Heart right ventricle (tissue), 16 donors: ENCODE data around the gene MYT1. TPM values are rescaled to one million over a fixed set of nuclear protein-coding genes. Genes with fewer than 3 reads are reported as not detected.

Source experiments
- ATAC-seq, 8 donors: fragments of 200-7000 bp; cut with Tn5 transposase; one replicate each; pipeline ENCODE4 v1.9.1; 2020; ENCODE audit warnings: mild to moderate bottlenecking in 8 of 8, moderate library complexity in 8 of 8, moderate number of reproducible peaks in 1 of 8
- DNase-seq, 2 donors: peaks; one replicate each; pipeline ENCODE4 v3.0.0-alpha.2; 2020
- H3K27ac ChIP-seq, 10 donors: fragments of 200-600 bp; sonication (generic) in 2 of 10; one replicate each; pipeline versions ENCODE4 v1.5.0 to v1.8.0; 2020 to 2022; ENCODE audit warnings: mild to moderate bottlenecking in 3 of 10
- H3K27me3 ChIP-seq, 7 donors: fragments of 200-600 bp; one replicate each; pipeline ENCODE4 v1.8.0; 2021 to 2022; ENCODE audit warnings: mild to moderate bottlenecking in 2 of 7
- H3K36me3 ChIP-seq, 9 donors: fragments of 200-600 bp; sonication (generic) in 1 of 9; one replicate each; pipeline versions ENCODE4 v1.5.0 to v1.8.0; 2020 to 2022; ENCODE audit warnings: mild to moderate bottlenecking in 2 of 9
- H3K4me1 ChIP-seq, 9 donors: fragments of 200-600 bp; sonication (generic) in 1 of 9; one replicate each; pipeline versions ENCODE4 v1.5.0 to v1.8.0; 2020 to 2022; ENCODE audit warnings: mild to moderate bottlenecking in 4 of 9
- H3K4me3 ChIP-seq, 10 donors: fragments of 200-600 bp; sonication (generic) in 2 of 10; one replicate each; pipeline versions ENCODE4 v1.5.0 to v1.8.0; 2020 to 2022; ENCODE audit warnings: mild to moderate bottlenecking in 7 of 10, moderate library complexity in 2 of 10
- H3K9me3 ChIP-seq, 11 donors: fragments of 200-600 bp in 10 of 11; sonication (generic) in 2 of 11; one replicate each; pipeline versions ENCODE4 v1.5.0 to v1.8.0; 2013 to 2022; ENCODE audit warnings: mild to moderate bottlenecking in 2 of 11, control low read depth in 1 of 11, moderate library complexity in 1 of 11
- CTCF ChIP-seq, 9 donors: fragments of 200-600 bp; sonication (generic) in 2 of 9; IDR thresholded peaks; one replicate each; pipeline versions ENCODE4 v1.5.0 to v1.8.0; 2021 to 2022; ENCODE audit warnings: antibody characterized with exemption in 9 of 9, mild to moderate bottlenecking in 5 of 9, moderate library complexity in 1 of 9
- WGBS, 2 donors: extraction: QIAGEN DNeasy Blood & Tissue Kit; methylation state at CpG; one replicate each; pipeline ENCODE4 v1.1.7; 2013; ENCODE audit warnings: inconsistent platforms in 1 of 2; 5-methylcytosine and 5-hydroxymethylcytosine counted together
- intact Hi-C, 10 donors: fragments of 100-400 bp; cut with DNase I; formaldehyde crosslinking; loops; one replicate each; pipeline versions ENCODE4 v1.11.1 to v1.14.2; 2022
- polyA plus RNA-seq, 2 donors: library from polyadenylated mRNA; stranded (reverse); fragments of 200-250 nt; gene quantifications; one replicate each; pipeline ENCODE4 v1.2.3, GENCODE V29; 2013
- total RNA-seq, 10 donors: library from RNA; stranded (reverse); fragmentation: NEBNext Ultra II Directional in 3 of 10; extraction: Animal tissue kit (Norgen Biotek cat#: 25700) in 3 of 10; gene quantifications; one replicate each; pipeline versions ENCODE4 v1.2.1 to v1.2.4, GENCODE V29; 2021 to 2023
- donor health status: Arrhythmogenic right ventricular cardiomyopathy.
- donor health status: ischemic (EF 13 %, LVEDD 7.1; RV severe dilation, severe dysfunction).
- donor health status: healthy with polysubstance abuse.
- donor health status: DM: no; HTN: yes; CAD: no.
- donor health status: DM: no; HTN: no; CAD: no.
- donor health status: ischemic (EF 25% LVEDD 6.9; RV normal size, moderate dysfunction).
- donor health status: ischemic (EF 25% LVEDD 5.7; RV mildly dilated, moderate dysfunction).
- donor health status: healthy.
- donor health status: DM: yes; HTN: yes; CAD: no.
- donor health status: Ischemic cardiomyopathy.
- donor health status: ischemic (EF 35%, LVEDD 5.7; RV mildly dilated, moderate dysfunction).
- donor health status: nonischemic (EF 11% LVEDD 7.7; RV severe dilation, severe dysfunction).
- donor health status: DM: yes; HTN: yes; CAD: no.
- donor health status: PGD.
- donor health status: ischemic (EF 29% LVEDD 5.4; RV normal size, mild dysfunction).
- donor health status: nonischemic (EF 23%, LVEDD 6.1; RV moderate dilation, normal function).

MYT1 gene
- total and polyA plus RNA-seq, 12 donors = 0.01 to 0.35 (median 0.11) TPM; not detected in 1

GRCh38 chr20:64155258-64156135, 8.8 kb upstream of the MYT1 start:
- Histone ChIP-seq H3K27me3 (peaks cover 19 to 58% (median 34%) of the 10 kb centered on the region in 7 donors), H3K4me3 (no peak overlapping the region), H3K27ac (no peak overlapping the region), H3K9me3 (no peaks in the 10 kb centered on the region), H3K4me1 (no peaks in the 10 kb centered on the region), H3K36me3 (no peaks in the 10 kb centered on the region)
- ATAC-seq (no peak), DNase-seq (no peak)
- intact Hi-C loops = no loop called here
- no peak for TF ChIP-seq CTCF (IDR thresholded peaks at IDR 0.05)
- 67 to 71% methylated on average over 22 of the region's 22 CpGs for WGBS, 2 donors

- H3K27me3 ChIP-seq = peaks cover 19 to 65% (median 42%) of the 10 kb centered on the region in 7 donors
- DNase-seq = no peak
- TF ChIP-seq CTCF (IDR thresholded peaks at IDR 0.05) = no peak
- H3K27ac ChIP-seq = no peak overlapping the region
- no peak overlapping the region for H3K4me3 ChIP-seq
- WGBS, 2 donors = 52 to 54% methylated on average over 9 of the region's 9 CpGs
- no peaks in the 10 kb centered on the region for H3K36me3 ChIP-seq
- ATAC-seq = no peak
- no peaks in the 10 kb centered on the region for H3K9me3 ChIP-seq
- H3K4me1 ChIP-seq = no peaks in the 10 kb centered on the region
- intact Hi-C loops = no loop called here
Measured at GRCh38 chr20:64156136-64156885, 7.9 kb upstream of the MYT1 start.

- DNase-seq (no peak), ATAC-seq (no peak)
- H3K9me3 ChIP-seq = no peaks in the 10 kb centered on the region
- H3K4me1 ChIP-seq = no peaks in the 10 kb centered on the region
- no peak overlapping the region for H3K4me3 ChIP-seq
- H3K27ac ChIP-seq = no peak overlapping the region
- TF ChIP-seq CTCF (IDR thresholded peaks at IDR 0.05) = no peak
- H3K27me3 ChIP-seq = peaks cover 19 to 70% (median 50%) of the 10 kb centered on the region in 7 donors
- H3K36me3 ChIP-seq = no peaks in the 10 kb centered on the region
- intact Hi-C loops = no loop called here
- WGBS, 2 donors = 73 to 74% methylated on average over 27 of the region's 27 CpGs
Measured at GRCh38 chr20:64156886-64157875, 7.1 kb upstream of the MYT1 start.

GRCh38 chr20:64157878-64158277, 6.4 kb upstream of the MYT1 start:
- no peak for TF ChIP-seq CTCF (IDR thresholded peaks at IDR 0.05)
- no peak for ATAC-seq
- peaks cover 19 to 75% (median 56%) of the 10 kb centered on the region in 7 donors for H3K27me3 ChIP-seq
- intact Hi-C loops = no loop called here
- no peaks in the 10 kb centered on the region for H3K9me3 ChIP-seq
- 72 to 100% methylated on average over 1 of the region's 1 CpG for WGBS, 2 donors
- H3K4me1 ChIP-seq = no peaks in the 10 kb centered on the region
- no peak for DNase-seq
- no peak overlapping the region for H3K27ac ChIP-seq
- no peaks in the 10 kb centered on the region for H3K36me3 ChIP-seq
- no peak overlapping the region for H3K4me3 ChIP-seq
